Epidermal melanocyte (primary cell): ENCODE results near the gene SEC22C.

Source experiments
- DNase-seq: peaks from one replicate; pipeline ENCODE4 v3.0.0; 2011; ENCODE audit warnings: low spot score; ENCODE audit not compliant: insufficient read length

Gene SEC22C

DNA sequence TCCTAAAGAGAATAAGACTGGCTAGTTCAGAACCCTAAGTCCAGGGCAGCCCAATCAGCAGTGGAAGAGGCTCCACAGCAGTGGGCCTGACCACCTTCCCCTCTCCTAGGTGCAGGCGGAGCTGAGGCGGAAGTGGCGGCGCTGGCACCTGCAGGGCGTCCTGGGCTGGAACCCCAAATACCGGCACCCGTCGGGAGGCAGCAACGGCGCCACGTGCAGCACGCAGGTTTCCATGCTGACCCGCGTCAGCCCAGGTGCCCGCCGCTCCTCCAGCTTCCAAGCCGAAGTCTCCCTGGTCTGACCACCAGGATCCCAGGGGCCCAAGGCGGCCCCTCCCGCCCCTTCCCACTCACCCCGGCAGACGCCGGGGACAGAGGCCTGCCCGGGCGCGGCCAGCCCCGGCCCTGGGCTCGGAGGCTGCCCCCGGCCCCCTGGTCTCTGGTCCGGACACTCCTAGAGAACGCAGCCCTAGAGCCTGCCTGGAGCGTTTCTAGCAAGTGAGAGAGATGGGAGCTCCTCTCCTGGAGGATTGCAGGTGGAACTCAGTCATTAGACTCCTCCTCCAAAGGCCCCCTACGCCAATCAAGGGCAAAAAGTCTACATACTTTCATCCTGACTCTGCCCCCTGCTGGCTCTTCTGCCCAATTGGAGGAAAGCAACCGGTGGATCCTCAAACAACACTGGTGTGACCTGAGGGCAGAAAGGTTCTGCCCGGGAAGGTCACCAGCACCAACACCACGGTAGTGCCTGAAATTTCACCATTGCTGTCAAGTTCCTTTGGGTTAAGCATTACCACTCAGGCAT lies 45.6 kb downstream of the SEC22C start:
- no peak for DNase-seq

GRCh38 chr3:42533161-42533897 lies 48.4 kb downstream of the SEC22C start:
- no peak for DNase-seq

- DNase-seq = no peak
Measured at GRCh38 chr3:42532229-42532628, 49.5 kb downstream of the SEC22C start.

- no peak for DNase-seq
Measured at GRCh38 chr3:42531470-42531869, 50.3 kb downstream of the SEC22C start.

- no peak for DNase-seq
Measured at GRCh38 chr3:42530073-42530472, 51.7 kb downstream of the SEC22C start.

GRCh38 chr3:42529468-42529867 lies 52.3 kb downstream of the SEC22C start:
- DNase-seq = no peak

GRCh38 chr3:42527368-42527917 lies 54.3 kb downstream of the SEC22C start:
- DNase-seq = no peak

DNA sequence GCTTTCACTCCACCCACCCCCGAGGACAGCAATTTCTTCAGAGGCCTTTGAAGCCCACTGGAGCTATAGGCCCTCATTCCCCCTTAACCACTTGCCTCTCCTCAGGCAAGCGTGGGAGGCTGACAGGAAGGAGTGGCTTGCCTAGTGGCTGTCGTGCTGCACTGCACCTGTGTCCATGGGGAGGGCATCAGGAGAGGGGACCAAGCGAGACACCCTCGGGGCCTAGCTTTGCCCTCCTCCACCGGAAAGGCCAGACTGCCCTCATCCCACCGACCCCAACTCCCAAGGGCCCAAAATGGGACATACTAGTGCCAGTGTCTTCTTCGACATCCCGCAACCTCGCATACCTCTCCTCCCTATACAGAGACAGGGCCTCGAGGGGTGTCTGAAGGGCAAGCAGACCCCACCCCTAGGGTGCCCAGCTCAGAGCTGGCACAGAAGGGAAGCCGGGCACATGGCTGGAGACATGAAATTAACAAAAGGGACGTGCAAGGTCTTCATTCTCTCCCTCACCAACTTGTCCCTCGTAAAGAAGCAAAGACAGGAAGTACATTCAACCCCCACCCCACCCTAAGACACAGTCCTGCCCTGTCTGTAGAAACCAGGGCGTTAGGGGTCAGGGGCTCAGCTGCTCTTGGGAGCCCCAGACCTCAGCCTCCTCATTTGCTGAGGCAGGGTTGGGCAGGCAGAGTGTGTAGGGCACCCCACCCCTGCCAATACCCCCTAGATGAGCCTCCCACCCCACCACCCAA lies 55.0 kb downstream of the SEC22C start:
- DNase-seq = no peak

GRCh38 chr3:42525736-42526345 lies 55.9 kb downstream of the SEC22C start:
- no peak for DNase-seq

GRCh38 chr3:42525212-42525611 lies 56.6 kb downstream of the SEC22C start:
- no peak for DNase-seq

DNA sequence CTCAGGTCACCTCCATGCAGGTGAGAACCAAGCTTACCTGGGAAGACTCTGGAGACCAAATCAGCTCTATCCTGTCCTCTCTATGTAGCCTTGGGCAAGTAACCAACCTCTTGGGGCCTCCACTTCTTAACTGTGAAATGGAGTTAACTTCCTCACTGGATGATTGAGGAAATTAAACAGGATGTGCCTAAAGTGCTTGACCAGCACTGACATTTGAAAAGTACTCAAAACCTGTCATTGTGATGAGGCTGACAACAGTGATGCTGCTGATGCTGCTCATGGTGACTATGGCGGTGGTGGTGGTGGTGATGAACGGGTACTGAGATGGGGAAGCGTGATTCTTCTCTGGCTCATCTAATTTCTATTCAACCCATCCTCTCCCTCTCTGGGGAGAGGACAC lies 57.0 kb downstream of the SEC22C start:
- no peak for DNase-seq

DNA sequence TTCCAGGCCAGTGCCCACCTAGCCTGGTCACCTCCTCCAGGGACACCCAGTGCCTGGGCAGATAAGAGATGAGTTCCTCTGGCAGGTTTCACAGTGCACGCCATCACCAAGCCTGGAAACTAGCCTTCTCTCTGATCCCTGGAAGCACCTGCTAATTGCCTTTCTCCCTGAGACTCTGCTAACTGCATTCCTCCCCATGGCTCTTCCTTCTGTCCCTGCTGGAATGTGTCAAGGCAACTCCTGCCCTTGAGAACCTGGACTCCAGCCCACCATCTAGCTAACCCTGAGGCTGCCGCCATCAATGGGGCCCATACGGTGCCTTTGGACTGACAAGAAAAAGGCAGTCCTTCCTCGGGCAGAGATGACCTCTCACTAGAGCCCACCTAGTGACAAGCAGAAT lies 60.9 kb downstream of the SEC22C start:
- no peak for DNase-seq

DNA sequence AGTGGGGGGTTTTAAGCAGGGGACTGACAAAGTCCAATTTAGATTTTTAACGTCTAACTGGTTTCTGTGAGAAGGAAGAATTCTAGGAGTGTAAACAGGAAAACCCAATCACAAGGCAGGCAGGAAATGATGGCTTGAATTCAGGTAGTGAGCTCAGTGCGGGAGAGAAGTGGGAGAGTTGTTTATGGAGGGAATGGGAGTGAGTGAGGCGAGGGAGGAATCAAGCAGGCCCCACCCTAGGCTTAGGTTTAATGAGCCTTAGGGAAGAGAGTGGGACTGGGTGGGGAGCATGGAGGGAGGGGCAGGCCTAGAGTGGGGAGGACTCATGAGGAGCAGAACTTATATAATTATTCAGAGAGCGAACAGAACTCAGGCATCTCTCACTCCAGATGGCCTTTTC lies 61.4 kb downstream of the SEC22C start:
- no peak for DNase-seq

DNA sequence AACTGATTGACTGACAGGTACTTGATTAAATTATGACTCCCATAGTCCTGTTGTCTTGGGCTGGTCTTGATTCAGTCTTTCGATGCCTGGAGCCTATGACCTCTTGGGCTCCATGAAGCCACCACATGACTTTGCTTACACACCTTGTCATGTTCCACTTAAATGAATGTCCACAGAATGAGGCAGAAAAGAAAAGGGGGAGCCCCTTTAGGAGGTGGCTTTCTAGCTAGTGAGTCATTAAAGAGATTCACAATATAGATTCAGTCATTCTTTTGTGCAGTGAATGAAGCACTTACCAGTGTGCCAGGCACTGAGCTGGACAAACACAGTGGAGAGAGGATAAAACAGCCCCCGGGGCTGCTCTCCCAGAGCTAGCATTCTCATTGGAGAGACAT lies 62.2 kb downstream of the SEC22C start:
- DNase-seq = no peak

GRCh38 chr3:42518800-42519567 lies 62.8 kb downstream of the SEC22C start:
- DNase-seq = no peak

- DNase-seq = no peak
Measured at GRCh38 chr3:42517117-42517516, 64.7 kb downstream of the SEC22C start.

- DNase-seq = no peak
Measured at GRCh38 chr3:42516443-42516842, 65.3 kb downstream of the SEC22C start.

- no peak for DNase-seq
Measured at GRCh38 chr3:42515976-42516375, 65.8 kb downstream of the SEC22C start.

- no peak for DNase-seq
Measured at GRCh38 chr3:42515391-42515916, 66.3 kb downstream of the SEC22C start.

GRCh38 chr3:42514876-42515275 lies 66.9 kb downstream of the SEC22C start:
- DNase-seq = no peak
